ENCODE measurements around the gene TENT5C.

Gene TENT5C

DNA sequence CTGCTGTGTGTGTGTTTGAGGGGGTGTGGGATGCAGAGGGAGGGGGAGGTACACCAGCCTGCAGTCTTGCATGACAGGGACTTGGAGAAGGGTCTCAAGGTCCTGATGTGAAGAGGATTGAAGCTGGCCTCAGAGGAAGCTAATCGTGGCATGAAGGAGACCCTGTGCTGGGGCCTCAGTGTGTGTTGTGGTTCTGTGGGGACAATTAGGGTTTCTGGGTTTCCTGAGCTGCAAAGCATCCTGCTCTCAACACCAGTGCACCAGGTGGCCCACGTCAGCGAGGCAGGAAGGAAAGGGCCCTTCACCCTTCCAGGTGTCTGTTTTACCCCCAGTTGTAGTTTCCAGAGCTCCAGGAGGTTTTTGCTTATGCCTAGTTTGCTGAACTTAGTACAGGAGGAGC, 52.8 kb downstream of the TENT5C start:
- no peak overlapping the region for H3K4me3 ChIP-seq
- TF ChIP-seq, protein P1, sequence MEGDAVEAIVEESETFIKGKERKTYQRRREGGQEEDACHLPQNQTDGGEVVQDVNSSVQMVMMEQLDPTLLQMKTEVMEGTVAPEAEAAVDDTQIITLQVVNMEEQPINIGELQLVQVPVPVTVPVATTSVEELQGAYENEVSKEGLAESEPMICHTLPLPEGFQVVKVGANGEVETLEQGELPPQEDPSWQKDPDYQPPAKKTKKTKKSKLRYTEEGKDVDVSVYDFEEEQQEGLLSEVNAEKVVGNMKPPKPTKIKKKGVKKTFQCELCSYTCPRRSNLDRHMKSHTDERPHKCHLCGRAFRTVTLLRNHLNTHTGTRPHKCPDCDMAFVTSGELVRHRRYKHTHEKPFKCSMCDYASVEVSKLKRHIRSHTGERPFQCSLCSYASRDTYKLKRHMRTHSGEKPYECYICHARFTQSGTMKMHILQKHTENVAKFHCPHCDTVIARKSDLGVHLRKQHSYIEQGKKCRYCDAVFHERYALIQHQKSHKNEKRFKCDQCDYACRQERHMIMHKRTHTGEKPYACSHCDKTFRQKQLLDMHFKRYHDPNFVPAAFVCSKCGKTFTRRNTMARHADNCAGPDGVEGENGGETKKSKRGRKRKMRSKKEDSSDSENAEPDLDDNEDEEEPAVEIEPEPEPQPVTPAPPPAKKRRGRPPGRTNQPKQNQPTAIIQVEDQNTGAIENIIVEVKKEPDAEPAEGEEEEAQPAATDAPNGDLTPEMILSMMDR (IDR thresholded peaks at IDR 0.05) = no peak
- H3K27ac ChIP-seq = no peak overlapping the region
- no peak for DNase-seq (ENCODE audit: low spot score)

GRCh38 chr1:117659550-117660270, 53.9 kb downstream of the TENT5C start:
- TF ChIP-seq, protein P1 (IDR thresholded peaks at IDR 0.05) = no peak
- no peak overlapping the region for H3K4me3 ChIP-seq
- no peak overlapping the region for H3K27ac ChIP-seq
- no peak for DNase-seq (ENCODE audit: low spot score)

- no peak overlapping the region for H3K27ac ChIP-seq
- DNase-seq (ENCODE audit: low spot score) = no peak
- no peak overlapping the region for H3K4me3 ChIP-seq
- TF ChIP-seq, protein P1 (IDR thresholded peaks at IDR 0.05) = no peak
These were observed 54.6 kb downstream of the TENT5C start for GRCh38 chr1:117660271-117660965.

GRCh38 chr1:117661027-117661426, 55.2 kb downstream of the TENT5C start:
- no peak for DNase-seq (ENCODE audit: low spot score)
- no peak overlapping the region for H3K27ac ChIP-seq
- TF ChIP-seq, protein P1 (IDR thresholded peaks at IDR 0.05) = no peak
- H3K4me3 ChIP-seq = no peak overlapping the region

- DNase-seq (ENCODE audit: low spot score) = no peak
- Histone ChIP-seq H3K4me3 (no peak overlapping the region), H3K27ac (no peak overlapping the region)
- TF ChIP-seq, protein P1 (IDR thresholded peaks at IDR 0.05) = no peak
These were observed 56.8 kb downstream of the TENT5C start for GRCh38 chr1:117662667-117663066.

GRCh38 chr1:117663156-117663902, 57.5 kb downstream of the TENT5C start:
- H3K27ac ChIP-seq = no peak overlapping the region
- no peak for DNase-seq (ENCODE audit: low spot score)
- TF ChIP-seq, protein P1 (IDR thresholded peaks at IDR 0.05) = no peak
- no peak overlapping the region for H3K4me3 ChIP-seq

All from coronary artery (tissue), 2 donors.